Stimulated activated CD4-positive, alpha-beta T cell treated with anti-CD3 and anti-CD28 coated beads, Interleukin-12 subunit alpha, Interleukin-12 subunit beta, amount 100 ng/mL, for 48 hours (primary cell): ENCODE results near the gene AVPR2.

Experiments
- DNase-seq, 3 donors: peaks; one replicate each; pipeline ENCODE4 v3.0.0-alpha.2; 2020; ENCODE audit warnings: low read depth in 2 of 3, low spot score in 1 of 3

AVPR2 gene

DNA sequence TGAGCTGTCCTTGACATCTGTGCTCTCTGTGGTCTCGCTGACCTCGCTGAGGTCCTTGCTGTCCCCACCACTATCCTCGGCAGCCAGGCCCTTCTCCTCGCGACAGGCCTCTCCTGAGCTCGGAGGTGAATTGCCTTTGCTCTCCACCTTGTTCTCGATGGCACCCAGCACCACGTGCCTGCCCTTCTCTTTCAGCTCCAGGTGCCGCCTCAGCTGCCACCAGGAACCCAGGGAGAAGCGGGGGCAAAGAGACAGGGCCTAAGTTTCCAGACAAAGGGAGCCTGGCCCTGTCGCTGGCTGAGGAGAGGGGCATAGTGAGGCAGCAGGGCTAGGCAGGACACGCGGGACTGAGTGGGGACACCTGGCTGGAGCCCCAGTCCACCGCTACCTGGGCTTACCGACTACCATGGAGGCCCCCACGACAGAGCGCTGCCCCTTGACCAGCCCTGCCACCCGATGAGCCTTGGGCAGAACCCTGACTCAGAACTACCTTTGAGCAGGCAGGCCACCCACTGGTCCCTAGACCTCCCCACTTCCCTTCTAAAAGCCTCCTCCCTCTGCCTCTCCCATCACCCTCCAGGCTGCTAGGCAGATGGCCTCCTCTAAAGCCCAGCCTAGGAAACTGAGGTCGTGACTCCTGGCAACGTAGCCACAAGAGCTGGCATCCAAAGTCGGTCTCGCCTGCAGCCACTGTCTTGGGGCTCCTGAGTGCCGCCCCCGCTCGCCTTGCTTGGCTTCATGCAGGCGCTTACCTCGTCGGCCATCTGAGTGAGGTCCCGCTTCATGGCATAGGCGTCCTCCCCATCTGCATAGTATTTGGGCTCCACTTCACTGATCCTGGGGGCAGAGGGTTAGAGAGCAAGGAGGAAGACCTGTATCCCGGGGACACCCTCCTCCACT, 25.8 kb downstream of the AVPR2 start:
- DNase-seq = no peak

DNA sequence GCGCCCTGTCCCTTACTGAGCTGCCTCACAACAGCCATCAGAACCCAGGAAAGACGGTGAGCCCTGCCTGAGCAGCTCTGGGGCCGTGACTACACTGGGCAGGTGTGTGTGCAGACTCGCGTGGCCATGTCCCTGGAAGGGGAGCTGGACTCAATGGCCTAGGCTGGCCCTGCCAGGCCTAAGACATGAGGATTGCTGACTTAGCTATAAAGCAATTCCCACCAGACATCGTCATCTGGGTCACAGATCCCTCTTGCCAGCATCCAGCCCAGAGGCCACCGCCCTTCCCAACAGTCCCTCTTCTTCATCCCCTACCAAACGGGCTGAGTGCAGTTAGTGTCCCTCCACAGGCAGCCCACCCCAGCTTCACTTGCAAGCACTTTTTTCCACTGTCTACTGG, 26.7 kb downstream of the AVPR2 start:
- no peak for DNase-seq

DNA sequence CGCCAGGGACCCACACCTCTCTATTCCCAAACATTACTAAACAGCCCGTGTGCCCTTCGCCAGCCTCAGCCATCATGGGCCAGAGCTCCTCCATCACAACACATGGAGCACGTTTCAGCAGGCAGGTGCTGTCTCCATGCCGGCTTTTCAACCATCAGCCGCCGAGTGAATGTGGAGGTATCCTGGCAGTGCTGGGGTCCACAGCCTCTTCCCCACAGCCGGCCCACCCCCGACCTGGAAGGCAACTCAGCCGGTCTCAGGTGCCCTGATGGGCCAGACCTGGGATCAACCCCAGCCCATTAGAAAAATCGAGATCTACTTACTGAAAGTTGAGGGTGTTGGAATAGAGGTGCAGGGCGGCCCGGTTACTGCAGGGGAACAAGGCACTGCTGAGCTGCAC, 27.3 kb downstream of the AVPR2 start:
- no peak for DNase-seq

DNA sequence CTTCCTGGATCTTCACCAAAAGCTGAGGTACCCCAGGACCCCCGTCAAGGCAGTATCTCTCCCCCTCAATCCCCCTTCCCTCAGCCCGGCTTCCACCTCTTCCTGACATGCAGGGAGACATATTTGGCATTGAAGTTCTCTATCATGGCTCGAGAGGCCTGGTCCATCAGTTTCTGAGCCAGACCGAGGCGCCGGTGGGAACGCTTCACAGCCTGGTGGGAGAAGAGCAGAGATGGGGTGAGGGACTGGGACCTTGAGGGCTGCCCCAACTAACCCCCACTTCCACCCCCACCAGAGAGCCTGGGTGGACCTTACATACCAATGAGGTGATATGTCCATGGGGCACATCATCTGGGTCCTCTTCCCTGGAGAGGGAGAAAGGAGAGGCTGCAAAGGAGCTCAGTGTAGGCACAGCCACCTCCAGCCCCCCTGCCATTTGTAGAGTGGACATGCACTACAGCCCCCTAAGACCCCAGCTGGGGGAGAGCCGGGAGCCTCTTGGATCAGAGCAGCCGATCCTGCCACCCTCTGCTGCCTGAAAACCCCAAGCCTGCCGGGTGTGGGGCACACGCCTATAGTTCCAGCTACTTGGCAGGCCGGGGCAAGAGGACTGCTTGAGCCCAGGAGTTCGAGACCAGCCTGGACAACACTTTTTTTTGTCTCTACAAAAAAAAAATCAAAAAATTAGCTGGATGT, 27.9 kb downstream of the AVPR2 start:
- DNase-seq = no peak

DNA sequence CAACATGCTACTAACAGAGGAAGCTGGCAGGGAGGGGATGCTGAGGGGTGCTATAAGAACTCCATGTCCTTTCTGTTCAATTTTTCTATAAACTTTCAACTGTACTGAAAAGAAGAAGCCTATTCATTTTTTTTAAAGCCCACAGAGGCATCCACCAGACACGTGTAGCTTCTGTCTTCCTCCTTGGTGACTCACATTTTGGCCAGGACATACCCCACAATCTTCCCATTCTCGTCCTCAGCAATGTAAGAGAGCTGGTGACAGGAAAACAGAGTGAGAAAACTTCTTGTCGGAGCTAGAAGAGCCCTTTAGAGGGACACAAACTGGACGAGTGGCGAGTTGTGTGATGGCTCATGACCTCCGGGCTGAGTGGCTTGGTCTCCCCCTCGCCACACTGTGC, 29.3 kb downstream of the AVPR2 start:
- DNase-seq = no peak

DNA sequence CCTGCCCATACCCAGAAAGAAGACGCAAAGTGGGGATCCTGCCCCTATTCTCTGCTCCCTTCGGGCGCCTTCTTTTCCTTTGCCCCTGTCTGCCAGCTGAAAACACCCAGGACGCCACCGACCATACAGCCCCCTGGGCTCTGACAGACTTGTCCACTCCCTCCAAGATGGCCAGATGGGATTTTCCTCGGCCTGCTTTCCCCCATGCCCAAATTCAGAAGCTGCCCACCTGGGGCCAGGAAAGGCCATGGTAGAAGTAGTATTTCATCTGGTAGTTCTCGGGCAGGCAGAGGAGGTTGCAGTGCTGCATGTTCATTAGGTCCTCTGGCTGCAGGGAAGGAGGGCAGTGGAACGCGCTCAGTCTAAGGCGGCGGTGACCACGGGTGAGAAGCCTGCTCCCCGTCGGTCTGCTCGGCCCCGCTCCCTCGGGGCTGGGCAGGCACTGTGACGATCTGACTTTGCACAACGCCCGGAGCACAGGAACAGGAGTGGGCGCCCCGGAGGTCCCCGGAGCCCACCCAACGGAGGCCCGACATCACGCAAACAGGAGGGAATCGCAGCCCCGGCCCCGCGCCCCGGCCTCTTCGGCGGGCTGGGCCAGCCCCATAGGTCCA, 29.8 kb downstream of the AVPR2 start:
- no peak for DNase-seq

DNA sequence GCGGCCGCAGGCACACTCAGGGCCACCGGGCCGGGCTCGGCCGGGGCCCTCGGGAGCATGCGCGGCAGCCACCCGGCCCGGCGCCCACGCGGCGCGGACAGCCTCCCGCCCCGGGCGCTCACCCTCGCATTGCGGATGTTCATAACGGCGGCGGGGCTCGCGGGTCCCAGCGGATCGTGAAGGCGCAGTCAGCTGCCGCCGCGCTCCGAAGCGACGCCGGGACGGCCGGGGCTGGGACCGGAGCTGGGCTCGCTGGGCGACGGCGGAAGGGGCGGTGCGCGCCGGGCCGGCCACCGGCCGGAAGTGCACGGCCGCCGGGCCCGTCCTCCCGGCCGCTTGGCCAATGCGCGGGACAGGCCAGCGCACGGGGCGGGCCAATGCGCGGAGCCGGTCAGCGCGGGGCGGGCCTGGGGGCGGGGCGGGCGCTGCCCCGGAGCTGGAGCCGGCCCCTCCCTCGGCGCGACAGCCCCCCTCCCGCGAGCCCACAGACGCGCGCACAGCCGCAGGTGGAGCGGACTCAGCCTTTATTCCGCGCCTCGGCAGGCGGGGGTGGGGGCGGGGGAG, 30.4 kb downstream of the AVPR2 start, which contains the start of gene NAA10:
NAA10 (minus strand) TSS at position 276 of the 564 bp plus-strand sequence; CDS start at position 143, 133 bp downstream.
- DNase-seq = peak in 1 of 3 donors; percentile 66

DNA sequence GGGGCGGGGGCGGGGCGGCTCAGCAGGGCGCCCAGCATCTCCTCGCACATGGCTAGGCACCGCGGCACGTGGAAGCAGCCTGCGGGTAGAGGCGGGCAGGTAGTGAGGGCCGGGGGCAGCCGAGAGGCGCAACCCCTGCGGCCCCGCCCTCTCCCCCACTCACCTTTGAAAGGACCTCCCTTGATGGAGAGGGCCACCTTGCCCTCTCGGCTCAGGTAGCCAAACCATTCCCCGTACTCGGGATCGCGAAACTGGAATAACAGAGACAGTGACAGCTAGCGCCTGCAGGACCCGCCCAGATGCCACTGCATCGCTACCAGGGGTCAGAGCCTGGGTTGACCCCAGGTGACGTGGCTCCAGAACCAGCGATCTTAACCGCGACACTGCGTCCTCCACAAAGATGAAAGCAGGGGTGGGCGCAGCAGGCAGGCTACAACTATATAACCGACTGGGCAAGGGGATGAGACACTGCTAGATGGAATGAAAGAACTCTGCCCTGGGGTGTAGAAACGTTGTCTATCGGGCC, 30.9 kb downstream of the AVPR2 start:
- no peak for DNase-seq

DNA sequence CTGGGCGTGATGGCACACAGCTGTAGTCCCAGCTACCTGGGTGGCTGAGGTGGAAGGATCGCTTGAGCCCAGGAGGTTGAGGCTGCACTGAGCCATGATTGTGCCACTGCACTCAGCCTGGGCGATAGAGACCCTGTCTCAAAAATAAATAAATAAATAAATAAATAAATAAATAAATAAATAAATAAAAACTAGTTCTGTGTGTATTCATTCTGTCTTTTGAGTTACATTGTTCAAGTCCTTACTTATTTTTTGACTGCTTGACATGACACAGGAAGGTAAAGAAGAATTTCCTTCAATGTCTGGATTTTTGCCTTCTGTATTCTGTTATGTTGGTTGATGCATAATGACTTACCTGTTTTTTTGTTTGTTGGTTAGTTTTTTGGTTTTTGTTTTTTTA, 32.6 kb downstream of the AVPR2 start:
- DNase-seq = no peak

DNA sequence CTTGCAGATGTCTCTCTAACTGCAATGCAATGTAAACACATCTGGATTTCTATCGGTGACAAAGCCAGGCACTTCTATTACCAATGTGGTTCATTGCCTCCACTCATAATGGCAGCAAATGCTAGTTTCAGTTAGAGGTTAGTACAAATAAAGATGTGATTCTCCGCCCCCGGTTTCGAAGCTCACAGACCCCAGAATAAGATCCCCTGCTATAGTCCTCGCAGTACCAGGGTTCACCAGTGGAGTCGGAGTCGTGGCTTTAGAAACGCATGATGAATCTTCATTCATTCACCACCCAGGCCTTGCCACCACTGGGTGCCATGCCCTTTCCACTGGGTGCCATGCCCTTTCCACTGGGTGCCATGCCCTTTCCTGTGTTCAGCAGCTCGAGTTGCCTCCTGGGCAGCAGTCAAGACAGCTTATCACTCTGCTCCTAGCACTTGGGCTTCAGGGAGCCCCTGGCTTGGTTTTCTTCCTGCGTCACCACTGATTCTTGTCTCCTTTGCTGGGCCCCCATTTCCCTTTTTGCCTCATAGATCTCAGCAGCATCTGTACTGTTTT, 33.8 kb downstream of the AVPR2 start:
- no peak for DNase-seq

DNA sequence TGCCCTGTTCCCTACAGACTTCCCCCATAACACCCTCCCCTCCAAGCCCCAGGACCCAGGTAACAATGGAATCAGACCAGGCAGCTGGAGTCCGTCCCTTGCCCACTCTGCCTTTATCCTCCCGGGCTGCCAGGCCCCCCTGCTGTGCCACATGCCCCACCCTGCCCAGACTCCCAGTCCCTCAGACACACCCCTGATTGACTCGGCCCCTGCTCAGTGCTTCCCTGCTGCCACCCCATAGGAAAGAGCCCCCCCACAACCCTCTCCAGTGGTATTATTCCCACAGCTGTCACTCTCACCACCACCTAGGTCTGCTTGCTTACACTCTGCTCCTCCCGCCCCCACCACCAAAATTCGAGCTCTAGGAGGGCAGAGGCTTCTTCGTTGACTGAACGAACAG, 35.1 kb downstream of the AVPR2 start:
- DNase-seq = no peak

DNA sequence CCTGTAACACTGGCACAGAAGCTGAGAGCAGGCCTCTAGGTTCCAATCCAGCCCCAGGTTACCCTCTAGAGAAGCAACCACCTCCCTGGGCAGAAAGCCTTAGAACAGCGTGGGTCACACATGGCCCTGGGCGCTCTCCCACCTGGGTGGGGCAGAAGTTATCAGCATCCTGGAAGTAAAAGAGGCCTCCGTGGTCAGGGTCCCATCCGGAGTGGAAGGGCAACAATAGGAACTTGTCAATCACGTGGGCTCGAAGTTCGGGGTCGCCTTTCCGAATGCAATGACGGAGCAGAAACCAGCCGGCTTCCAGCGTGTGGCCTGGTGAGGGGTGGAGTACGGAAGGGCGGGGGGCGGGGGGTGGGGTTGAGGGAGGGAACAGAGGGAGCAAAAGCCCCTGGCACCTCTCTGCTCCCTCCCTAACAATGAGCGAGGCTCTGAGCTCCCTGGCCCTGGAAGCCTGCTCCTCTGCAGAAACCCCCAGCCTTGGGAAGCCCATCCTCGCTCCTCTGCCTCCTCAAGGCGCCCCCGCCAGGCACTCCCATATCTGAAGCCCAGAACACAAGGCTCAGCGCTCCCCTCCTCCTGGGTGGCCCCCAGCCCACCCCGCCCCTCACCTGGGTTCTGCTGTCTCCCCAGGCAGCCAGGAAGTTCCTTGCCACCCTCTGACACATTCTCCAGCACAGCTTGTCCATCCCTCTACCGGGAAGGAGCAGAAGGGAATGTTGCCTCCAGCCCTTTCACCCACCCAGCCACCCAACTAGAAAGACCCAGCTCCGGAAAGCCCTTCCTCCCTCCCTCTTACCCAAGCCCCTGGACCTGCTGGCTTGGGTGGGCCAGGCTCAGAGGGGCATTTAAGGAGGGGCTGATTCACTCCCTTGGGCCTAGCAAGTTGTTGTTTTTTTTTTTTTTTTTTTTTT, 37.1 kb downstream of the AVPR2 start:
- no peak for DNase-seq

DNA sequence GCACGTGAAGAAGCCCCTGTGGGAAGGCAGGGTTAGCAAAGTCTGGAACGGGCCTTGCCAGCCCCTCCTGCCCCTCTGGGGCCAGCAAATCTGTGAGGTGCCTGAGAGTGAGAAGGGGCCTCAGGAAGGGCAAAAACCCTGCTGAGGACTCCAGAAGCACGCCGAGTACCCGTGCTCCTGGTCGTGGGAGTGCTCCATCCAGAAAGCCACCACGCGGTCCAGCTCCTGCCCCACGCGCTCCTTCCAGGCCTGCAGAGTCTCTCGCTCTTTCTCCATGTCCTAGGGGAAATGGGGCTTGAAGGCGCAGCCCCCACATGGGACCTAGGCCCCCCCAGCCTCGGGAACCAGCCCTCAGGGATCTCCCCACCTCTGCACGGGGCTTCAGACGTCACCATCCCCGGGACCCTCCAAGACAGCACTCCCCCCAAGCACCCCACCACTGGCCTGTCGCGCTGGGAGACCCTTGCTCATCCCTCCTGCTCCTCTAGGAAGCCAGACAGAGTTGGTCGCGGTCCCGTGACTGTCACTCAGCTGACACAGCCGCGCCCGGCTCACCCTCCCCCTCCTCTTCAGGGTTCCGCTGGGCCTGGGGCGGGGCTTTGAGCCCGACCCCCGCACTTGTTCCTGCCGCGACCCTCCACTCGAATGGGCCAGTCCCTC, 39.8 kb downstream of the AVPR2 start, which contains the start of gene RENBP:
RENBP (minus strand) TSS at position 504 of the 660 bp plus-strand sequence; CDS start at position 471, 33 bp downstream.
- peak in 1 of 3 donors; percentile 30 for DNase-seq

DNA sequence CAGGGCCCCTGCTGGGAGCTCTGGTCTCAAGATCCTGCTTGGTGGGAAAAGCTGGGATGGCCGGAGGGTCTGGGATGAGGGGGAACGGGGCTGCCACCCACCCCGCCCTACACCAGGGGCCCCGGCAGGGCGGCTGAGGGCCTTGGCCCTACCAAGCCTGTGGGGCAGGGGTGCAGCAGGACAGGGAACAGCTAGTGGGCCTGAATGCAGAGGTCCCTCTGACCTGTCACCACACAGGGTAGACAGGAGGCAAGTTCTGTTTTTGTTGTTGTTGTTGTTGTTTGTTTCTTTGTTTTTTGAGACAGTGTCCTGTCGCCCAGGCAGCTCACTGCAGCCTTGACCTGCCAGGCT, 40.3 kb downstream of the AVPR2 start:
- no peak for DNase-seq

DNA sequence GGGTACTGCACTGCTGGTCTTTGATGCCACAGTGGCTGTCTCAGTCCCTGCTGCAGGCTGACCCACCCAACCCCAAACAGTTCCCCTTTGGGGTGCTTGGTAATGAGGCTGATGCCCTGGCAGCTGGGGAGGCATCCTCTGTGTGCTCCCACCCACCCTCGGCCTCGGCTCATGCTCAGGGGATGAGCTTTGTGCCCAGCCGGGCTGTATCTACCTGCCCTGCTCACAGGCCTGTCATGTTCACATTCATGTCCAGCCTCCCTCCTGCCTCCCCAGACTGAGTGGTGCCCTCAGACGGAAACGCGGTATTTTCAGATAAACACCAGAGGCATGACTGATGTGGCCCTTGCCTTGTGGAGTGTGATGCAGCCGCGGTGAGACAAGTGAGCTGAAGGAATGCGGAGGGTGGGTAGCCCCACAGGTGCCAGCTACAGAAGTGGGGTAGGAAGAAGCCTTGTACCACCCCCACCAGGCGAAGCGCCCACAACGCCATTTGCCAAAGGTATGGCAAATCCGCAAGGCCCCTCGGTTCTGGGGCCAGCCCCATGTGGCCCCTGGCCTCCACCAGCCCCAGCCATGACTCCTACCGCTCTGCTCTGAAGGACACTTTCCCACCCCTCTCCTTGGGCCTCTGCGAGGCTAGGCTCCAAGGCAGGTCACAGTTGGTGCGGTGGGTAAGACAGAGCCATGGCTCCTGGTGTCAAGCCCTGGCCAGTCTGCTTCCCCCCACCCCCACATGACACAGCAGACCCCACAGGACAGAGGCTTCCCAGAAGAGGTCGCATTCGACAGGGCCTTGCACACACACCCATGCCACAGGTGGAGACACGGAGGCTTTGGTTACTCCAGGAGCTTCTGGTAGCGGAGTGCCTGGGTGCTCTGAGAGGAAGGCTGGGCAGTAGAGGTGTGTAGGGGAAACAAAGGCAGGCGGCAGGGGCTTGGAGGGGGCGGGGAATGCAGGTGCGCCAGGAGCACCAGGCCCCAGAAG, 41.8 kb downstream of the AVPR2 start:
- DNase-seq = no peak

DNA sequence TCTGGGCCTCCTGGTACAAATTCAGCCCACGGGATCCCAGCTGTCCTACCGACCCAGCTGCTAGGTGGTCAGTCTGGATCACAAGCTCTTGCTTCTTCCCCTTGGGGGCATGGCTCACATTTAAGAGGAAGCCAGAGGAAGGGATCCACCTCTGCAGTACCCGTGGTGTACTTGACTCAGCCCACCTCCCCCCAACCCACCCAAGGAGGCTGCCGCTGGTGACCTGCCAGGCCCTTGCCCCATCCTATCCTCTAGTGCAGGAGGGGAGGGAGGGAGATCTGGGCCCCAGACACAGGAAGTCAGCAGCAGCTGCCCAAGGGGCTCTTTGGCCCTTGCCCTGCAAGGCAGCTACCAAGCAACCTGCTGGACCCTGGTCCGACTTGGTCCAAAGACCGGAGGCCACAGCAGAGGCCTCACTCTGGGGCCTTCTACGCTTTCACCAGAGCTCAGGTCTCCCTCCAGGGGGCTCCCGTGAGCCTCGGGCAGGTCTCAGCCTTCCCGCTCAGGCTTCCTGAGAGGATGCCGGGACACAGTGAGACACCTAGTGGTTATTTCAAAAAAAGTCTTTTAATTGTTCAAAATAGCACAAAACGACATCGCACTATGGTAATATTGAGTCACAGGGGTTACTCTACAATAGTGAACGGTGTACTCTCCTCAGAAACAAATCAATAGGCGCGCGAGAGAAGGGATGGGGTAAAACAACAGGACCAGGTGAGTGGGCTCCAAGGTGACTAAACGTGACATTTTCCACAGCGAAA, 42.7 kb downstream of the AVPR2 start:
- DNase-seq = peak; percentile 63 to 75 (median 65)

DNA sequence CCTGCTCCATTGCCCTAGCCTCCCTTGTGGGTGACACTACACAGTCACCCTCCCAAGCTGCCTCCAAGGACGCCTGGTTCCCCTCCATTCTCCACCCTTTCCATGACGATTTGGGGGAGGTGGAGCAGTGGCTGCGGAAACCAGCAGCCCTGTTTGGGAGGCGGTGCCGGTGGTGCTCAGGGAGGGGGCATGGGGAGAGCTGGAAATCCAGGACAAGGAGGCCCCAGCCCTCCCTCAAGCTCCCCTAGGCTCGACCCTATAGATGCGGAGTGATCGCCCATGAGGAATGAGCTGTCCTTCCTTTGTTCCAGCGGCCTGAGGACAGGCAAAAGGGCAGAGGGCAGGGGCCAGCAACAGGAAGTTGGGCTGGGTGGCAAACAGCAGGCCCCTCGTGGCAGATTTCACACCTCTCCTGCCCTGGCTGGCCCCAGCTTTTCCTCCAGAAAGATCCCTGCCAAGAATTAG, 43.6 kb downstream of the AVPR2 start:
- DNase-seq = no peak
